GM06990 (cell line): ENCODE results near the gene TPSG1.

ENCODE experiments used
- DNase-seq: peaks from one replicate; pipeline ENCODE4 v3.0.0-alpha.2; 2011; ENCODE audit not compliant: insufficient read length; ENCODE audit errors: extremely low read depth
- H3K27me3 ChIP-seq: replicated peaks from 2 replicates; pipeline ENCODE4 v1.6.0; 2011; ENCODE audit warnings: low read length; ENCODE audit not compliant: control insufficient read depth, insufficient read depth
- H3K36me3 ChIP-seq: 2 replicates; pipeline ENCODE4 v1.5.1; 2011; ENCODE audit warnings: low read length; ENCODE audit not compliant: control insufficient read depth, insufficient read depth
- H3K4me3 ChIP-seq: replicated peaks from 2 replicates; pipeline ENCODE4 v1.5.1; 2011; ENCODE audit warnings: low read depth, mild to moderate bottlenecking, control low read depth, low read length
- TF ChIP-seq, protein P1 (sequence below): IDR thresholded peaks from 2 replicates; pipeline ENCODE4 v1.5.1; 2011; ENCODE audit warnings: low read length, control low read depth, mild to moderate bottlenecking, inconsistent platforms; ENCODE audit not compliant: insufficient read depth, poor library complexity, severe bottlenecking

The TPSG1 gene

DNA sequence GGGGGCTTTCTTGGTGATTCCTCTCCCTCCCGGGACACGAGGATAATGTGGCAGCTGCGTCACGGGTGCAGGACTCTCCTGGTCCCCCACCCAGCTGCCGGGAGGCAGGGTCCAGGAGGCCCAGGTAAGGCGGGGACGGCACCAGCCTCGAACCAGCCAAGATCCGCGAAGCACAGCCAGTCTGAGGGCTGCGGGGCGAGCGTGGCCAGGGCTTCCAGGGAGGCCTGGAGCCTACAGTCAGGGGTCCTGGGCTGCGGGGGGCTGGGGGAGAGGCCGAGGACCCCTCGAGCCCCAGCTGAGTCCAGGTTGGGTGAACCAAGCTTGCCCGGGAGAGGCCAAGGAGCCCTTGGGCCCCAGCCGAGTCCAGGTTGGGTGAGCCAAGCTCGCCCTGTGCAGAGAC, 40.8 kb upstream of the TPSG1 start:
- TF ChIP-seq, protein P1, sequence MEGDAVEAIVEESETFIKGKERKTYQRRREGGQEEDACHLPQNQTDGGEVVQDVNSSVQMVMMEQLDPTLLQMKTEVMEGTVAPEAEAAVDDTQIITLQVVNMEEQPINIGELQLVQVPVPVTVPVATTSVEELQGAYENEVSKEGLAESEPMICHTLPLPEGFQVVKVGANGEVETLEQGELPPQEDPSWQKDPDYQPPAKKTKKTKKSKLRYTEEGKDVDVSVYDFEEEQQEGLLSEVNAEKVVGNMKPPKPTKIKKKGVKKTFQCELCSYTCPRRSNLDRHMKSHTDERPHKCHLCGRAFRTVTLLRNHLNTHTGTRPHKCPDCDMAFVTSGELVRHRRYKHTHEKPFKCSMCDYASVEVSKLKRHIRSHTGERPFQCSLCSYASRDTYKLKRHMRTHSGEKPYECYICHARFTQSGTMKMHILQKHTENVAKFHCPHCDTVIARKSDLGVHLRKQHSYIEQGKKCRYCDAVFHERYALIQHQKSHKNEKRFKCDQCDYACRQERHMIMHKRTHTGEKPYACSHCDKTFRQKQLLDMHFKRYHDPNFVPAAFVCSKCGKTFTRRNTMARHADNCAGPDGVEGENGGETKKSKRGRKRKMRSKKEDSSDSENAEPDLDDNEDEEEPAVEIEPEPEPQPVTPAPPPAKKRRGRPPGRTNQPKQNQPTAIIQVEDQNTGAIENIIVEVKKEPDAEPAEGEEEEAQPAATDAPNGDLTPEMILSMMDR: no peak
- DNase-seq: no peak
- Histone ChIP-seq H3K4me3 (no peak overlapping the region), H3K36me3 (no peaks in the 10 kb centered on the region), H3K27me3 (no peaks in the 10 kb centered on the region; the same call in 1 of the 2 replicates)

DNA sequence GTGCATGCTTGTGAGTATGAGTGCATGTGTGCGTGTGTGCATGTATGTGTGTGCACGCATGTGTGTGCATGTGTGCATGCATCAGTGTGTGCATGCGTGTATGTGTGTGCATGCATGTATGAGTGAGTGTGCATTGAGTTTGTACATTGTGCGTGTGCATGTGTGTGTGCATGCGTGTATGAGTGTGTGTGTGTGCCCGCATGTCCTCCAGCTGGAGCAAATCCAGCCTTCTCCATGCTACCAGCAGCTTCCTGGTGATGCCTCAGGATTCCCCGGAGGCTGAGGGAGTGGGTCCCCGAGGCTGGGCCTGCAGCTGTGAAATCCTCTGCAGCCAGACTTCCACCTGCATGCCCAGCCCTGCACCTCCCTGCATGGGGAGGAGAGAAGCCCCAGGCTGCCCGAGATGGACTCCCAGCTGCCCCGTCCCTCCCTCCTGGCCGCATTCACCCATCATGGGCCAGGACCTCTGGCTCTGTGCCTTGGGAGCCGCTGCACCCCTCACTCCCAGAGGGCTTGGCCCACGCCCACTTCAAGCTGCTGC, 40.1 kb upstream of the TPSG1 start:
- DNase-seq: no peak

DNA sequence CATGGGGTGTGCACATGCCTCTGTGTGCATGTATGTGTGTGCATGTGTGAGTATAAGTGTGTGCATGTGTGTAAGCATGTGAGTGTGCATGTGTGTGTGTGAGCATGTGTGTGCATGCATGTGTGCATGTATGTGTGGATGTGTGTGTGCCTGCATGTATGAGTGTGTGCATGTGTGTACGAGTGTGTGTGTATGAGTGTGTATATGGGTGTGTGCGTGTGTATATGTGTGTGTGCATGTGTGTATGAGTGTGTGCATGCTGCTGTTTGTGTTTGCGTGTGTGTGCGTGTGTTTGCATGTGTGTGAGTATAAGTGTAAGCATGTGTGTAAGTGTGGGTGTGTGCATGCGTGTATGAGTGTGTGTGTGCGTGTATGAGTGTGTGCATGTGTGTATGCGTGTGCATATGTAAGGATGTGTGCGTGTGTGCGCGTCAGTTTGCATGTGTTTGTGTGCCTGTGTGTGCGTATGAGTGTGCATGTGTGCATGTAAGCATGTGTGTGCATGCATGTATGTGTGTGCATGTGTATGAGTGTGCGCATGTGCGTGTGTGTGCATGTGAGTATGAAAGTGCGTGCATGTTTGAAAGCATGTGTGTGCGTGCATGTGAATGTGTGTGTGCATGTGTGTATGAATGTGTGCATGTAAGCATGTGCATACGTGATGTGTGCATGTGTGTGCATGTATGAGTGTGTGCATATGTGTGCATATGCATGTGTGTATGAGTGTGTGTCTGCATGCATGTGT, 39.4 kb upstream of the TPSG1 start:
- no peak overlapping the region for H3K4me3 ChIP-seq
- TF ChIP-seq, protein P1: no peak
- H3K36me3 ChIP-seq: no peaks in the 10 kb centered on the region
- H3K27me3 ChIP-seq: no peaks in the 10 kb centered on the region; the same call in 1 of the 2 replicates
- DNase-seq: no peak

More for the DNA sequence above, 40.1 kb upstream of the TPSG1 start:
- H3K4me3 ChIP-seq: no peak overlapping the region
- H3K36me3 ChIP-seq: no peaks in the 10 kb centered on the region
- H3K27me3 ChIP-seq: no peaks in the 10 kb centered on the region; the same call in 1 of the 2 replicates
- TF ChIP-seq, protein P1: no peak

DNA sequence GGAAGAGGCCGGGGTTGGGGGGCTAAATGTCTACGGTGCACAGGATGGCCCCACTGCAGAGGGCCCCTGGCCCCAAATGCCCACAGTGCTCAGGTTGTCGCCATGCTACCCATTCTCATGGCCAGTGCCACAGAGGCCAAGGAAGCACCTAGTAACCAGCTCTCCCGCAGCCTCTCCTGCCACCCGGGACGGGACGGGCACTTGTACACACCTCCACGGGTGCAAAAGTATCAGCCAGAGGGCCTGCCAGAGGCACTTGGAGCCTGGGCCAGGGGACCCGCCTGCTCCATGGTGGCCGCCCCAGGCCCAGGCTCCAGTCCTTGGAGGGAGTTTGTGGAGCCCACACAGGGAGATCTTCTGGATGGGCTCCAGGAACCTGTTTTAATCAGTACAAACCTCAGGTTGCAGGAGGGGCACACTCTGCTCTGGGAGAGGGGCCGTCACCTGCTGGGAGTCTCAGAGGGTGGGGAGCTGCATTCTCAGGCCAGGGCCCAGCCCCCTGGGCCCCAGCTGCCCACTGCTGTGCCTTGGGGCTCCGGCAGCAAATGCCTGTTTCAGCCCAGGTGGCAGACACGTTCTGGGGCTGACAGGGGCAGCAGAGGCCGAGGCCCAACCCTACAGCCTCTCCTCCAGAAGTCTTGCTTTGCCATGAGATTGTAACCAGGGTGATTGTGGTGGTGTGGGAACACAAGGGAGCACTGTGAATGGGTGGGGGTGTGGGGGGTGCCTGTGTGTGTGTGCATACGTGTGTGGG, 38.7 kb upstream of the TPSG1 start:
- no peaks in the 10 kb centered on the region; the same call in 1 of the 2 replicates for H3K27me3 ChIP-seq
- H3K36me3 ChIP-seq: no peaks in the 10 kb centered on the region
- TF ChIP-seq, protein P1: no peak
- H3K4me3 ChIP-seq: no peak overlapping the region
- DNase-seq: no peak

DNA sequence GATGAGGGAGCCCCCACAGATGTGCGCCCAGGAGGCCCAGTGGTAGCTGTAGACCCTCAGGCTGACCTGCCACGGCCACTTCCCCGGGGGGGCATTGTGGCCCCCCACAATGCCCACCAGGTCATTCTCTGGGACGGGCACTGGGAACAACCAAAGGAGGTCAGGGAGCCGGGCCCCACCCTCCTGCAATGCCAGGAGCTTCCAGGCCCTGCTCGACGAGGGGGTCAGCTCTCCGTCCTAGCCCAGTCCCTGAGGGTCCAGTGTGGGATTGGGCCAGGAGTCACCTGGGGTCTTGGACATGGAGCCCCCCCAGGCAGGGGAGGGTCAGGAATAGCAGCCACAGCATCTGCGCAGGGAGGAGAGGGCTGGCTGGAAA, 37.8 kb upstream of the TPSG1 start:
- no peaks in the 10 kb centered on the region for H3K36me3 ChIP-seq
- no peaks in the 10 kb centered on the region; the same call in 1 of the 2 replicates for H3K27me3 ChIP-seq
- DNase-seq: no peak
- H3K4me3 ChIP-seq: no peak overlapping the region
- TF ChIP-seq, protein P1: no peak
